ENCODE results near the gene LRRC45. TPM values are rescaled to one million over a fixed set of nuclear protein-coding genes. Genes with fewer than 3 reads are reported as not detected.

The LRRC45 gene
- total and polyA plus RNA-seq, 9 donors, result 0.67 to 16.4 (median 7.1) TPM

- H3K27ac ChIP-seq, result no peak overlapping the region
- DNase-seq, result no peak
- peaks cover 7% of the 10 kb centered on the region for H3K4me1 ChIP-seq (ENCODE audit: insufficient read depth)
- no peaks in the 10 kb centered on the region for H3K9me3 ChIP-seq
- intact Hi-C loops (cut with DNase I), result no loop called here
- 59 to 63% (median 62%) methylated on average over 23 to 24 of the region's 24 CpGs for WGBS, 3 donors
- TF ChIP-seq POLR2A (IDR thresholded peaks at IDR 0.05) (no peak), EP300 (IDR thresholded peaks at IDR 0.05) (no peak), CTCF (IDR thresholded peaks at IDR 0.05) (no peak)
- no peaks in the 10 kb centered on the region for H3K27me3 ChIP-seq
- no peaks in the 10 kb centered on the region for H3K36me3 ChIP-seq
- H3K4me3 ChIP-seq, result no peak overlapping the region
Measured at GRCh38 chr17:82006468-82007227, 16.5 kb upstream of the LRRC45 start.

GRCh38 chr17:82007228-82007494 lies 15.9 kb upstream of the LRRC45 start:
- Histone ChIP-seq H3K36me3 (no peaks in the 10 kb centered on the region), H3K9me3 (no peaks in the 10 kb centered on the region), H3K4me3 (no peak overlapping the region), H3K27me3 (no peaks in the 10 kb centered on the region), H3K27ac (no peak overlapping the region), H3K4me1 (ENCODE audit: insufficient read depth) (peaks cover 7% of the 10 kb centered on the region)
- intact Hi-C loops (cut with DNase I), result no loop called here
- no peak for DNase-seq
- TF ChIP-seq POLR2A (IDR thresholded peaks at IDR 0.05) (no peak), EP300 (IDR thresholded peaks at IDR 0.05) (no peak), CTCF (IDR thresholded peaks at IDR 0.05) (no peak)
- WGBS, 3 donors, result 71 to 85% (median 84%) methylated on average over 6 of the region's 6 CpGs

- Histone ChIP-seq H3K9me3 (no peaks in the 10 kb centered on the region), H3K4me1 (ENCODE audit: insufficient read depth) (peaks cover 7% of the 10 kb centered on the region), H3K27me3 (no peaks in the 10 kb centered on the region), H3K27ac (no peak overlapping the region), H3K4me3 (no peak overlapping the region), H3K36me3 (no peaks in the 10 kb centered on the region)
- intact Hi-C loops (cut with DNase I), result no loop called here
- TF ChIP-seq POLR2A (IDR thresholded peaks at IDR 0.05) (no peak), EP300 (IDR thresholded peaks at IDR 0.05) (no peak), CTCF (IDR thresholded peaks at IDR 0.05) (no peak)
- DNase-seq, result no peak
- WGBS, 3 donors, result 85 to 89% (median 87%) methylated on average over 29 to 30 of the region's 30 CpGs
Measured at GRCh38 chr17:82007495-82008257, 15.4 kb upstream of the LRRC45 start.

GRCh38 chr17:82008258-82008940 lies 14.7 kb upstream of the LRRC45 start:
- H3K27ac ChIP-seq, result no peak overlapping the region
- intact Hi-C loops (cut with DNase I), result no loop called here
- TF ChIP-seq CTCF (IDR thresholded peaks at IDR 0.05) (no peak), POLR2A (IDR thresholded peaks at IDR 0.05) (no peak), EP300 (IDR thresholded peaks at IDR 0.05) (no peak)
- no peaks in the 10 kb centered on the region for H3K27me3 ChIP-seq
- WGBS, 3 donors, result 89 to 92% (median 91%) methylated on average over 25 to 26 of the region's 26 CpGs
- no peak overlapping the region for H3K4me3 ChIP-seq
- no peak for DNase-seq
- H3K36me3 ChIP-seq, result no peaks in the 10 kb centered on the region
- H3K4me1 ChIP-seq (ENCODE audit: insufficient read depth), result peaks cover 4% of the 10 kb centered on the region
- H3K9me3 ChIP-seq, result no peaks in the 10 kb centered on the region
